ENCODE results near the gene ZNF277. TPM values are rescaled to one million over a fixed set of nuclear protein-coding genes. Genes with fewer than 3 reads are reported as not detected.

The ZNF277 gene
- total RNA-seq, 2 donors from 2014 or later: 27.9 to 41.5 TPM

DNA sequence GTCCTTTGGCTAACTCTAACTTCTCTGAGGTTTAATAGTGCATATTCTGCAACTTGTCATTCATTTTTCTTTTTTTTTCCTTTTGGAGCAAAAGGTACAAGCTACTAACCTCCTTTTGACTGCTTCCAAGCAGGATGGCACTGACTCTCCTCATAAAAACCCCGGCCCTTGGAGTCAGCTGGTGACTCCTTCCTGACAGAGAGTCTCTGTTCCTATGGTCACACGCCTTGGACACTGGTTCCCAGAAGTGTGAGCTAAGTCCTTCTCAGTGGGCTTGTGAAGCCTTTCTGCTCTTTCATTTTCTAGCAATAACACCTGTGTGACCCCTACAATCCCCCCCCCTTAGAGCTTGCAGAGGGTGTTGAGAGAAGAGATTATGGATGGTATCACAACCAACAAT, 22.0 kb upstream of the ZNF277 start:
- Histone ChIP-seq H3K4me1 (ENCODE audit: control insufficient read depth in 1 of 2, low read depth in 2 of 2) (peaks cover 4 to 55% of the 10 kb centered on the region in 2 donors), H3K4me3 (no peak overlapping the region), H3K27me3 (replicated peaks; ENCODE audit: insufficient read depth) (no peaks in the 10 kb centered on the region), H3K9me3 (no peaks in the 10 kb centered on the region), H3K27ac (no peak overlapping the region), H3K36me3 (no peaks in the 10 kb centered on the region)
- DNase-seq (ENCODE audit: low spot score) (no peak), ATAC-seq (ENCODE audit: insufficient number of reproducible peaks, low FRiP score, low read depth) (no peak)
- TF ChIP-seq, protein P1, sequence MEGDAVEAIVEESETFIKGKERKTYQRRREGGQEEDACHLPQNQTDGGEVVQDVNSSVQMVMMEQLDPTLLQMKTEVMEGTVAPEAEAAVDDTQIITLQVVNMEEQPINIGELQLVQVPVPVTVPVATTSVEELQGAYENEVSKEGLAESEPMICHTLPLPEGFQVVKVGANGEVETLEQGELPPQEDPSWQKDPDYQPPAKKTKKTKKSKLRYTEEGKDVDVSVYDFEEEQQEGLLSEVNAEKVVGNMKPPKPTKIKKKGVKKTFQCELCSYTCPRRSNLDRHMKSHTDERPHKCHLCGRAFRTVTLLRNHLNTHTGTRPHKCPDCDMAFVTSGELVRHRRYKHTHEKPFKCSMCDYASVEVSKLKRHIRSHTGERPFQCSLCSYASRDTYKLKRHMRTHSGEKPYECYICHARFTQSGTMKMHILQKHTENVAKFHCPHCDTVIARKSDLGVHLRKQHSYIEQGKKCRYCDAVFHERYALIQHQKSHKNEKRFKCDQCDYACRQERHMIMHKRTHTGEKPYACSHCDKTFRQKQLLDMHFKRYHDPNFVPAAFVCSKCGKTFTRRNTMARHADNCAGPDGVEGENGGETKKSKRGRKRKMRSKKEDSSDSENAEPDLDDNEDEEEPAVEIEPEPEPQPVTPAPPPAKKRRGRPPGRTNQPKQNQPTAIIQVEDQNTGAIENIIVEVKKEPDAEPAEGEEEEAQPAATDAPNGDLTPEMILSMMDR (IDR thresholded peaks at IDR 0.05): no peak

DNA sequence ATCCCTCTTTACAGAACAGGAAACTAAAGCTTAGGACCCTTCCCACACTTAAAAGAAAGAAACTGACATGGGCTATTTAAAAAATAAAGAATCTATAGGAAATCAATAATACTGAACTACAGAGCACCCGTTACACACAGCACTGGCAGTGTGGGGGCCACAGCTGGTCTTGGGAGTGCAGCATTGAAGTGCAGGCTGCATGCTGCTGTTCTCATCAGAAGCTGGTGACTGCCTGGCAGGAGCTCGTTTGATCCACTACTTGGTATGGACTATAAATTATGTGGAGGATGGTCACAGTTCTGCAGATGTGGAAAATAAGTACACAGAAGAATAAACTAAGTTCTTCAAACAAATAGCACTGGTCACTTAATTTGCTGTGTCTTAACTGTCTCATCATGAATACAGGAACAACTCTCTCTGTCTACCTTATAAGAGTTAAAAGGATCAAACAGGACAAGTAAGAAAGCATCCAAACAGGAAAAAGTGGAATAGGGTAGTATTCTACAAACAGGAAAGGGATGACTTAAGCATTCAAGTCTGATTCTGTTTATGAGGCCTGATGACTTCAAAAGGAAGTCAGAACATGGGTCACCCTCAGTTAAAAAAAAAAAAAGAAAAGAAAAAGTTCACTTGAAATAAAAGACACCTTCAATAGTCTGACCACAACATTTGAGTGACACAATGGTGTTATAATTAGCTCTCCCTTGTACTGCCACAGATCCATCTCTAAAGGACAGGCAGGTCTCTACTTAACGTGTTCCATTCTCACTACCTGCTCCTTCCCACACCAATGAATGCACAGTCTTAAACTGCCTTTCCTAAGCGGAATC, 21.3 kb upstream of the ZNF277 start:
- DNase-seq (ENCODE audit: low spot score) (no peak), ATAC-seq (ENCODE audit: insufficient number of reproducible peaks, low FRiP score, low read depth) (no peak)
- H3K36me3 ChIP-seq: no peaks in the 10 kb centered on the region

DNA sequence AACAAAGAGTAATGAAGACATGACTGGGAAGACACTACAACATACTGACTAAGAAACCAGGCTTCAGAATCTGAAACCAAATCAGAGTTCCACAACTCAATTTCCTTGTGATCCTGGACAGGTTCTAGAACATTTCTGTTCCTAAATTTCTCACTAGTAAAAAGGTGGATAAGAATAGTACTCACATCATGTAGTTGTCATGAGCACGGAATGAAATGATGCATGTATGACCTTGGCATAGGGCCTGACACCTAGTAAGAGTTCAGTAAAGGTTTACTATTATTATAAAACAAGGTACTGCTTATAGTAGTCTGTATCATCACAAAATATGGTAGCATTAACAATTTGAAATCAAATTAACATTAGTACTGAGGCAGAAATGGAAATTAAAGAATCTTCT, 20.2 kb upstream of the ZNF277 start:
- no peaks in the 10 kb centered on the region for H3K9me3 ChIP-seq
- ATAC-seq (ENCODE audit: insufficient number of reproducible peaks, low FRiP score, low read depth): no peak

More for the DNA sequence above, 21.3 kb upstream of the ZNF277 start:
- H3K27me3 ChIP-seq (replicated peaks; ENCODE audit: insufficient read depth): no peaks in the 10 kb centered on the region
- no peaks in the 10 kb centered on the region for H3K9me3 ChIP-seq
- H3K4me3 ChIP-seq: no peak overlapping the region
- peaks cover 4 to 49% of the 10 kb centered on the region in 2 donors for H3K4me1 ChIP-seq (ENCODE audit: control insufficient read depth in 1 of 2, low read depth in 2 of 2)
- TF ChIP-seq, protein P1 (IDR thresholded peaks at IDR 0.05): no peak
- no peak overlapping the region for H3K27ac ChIP-seq

DNA sequence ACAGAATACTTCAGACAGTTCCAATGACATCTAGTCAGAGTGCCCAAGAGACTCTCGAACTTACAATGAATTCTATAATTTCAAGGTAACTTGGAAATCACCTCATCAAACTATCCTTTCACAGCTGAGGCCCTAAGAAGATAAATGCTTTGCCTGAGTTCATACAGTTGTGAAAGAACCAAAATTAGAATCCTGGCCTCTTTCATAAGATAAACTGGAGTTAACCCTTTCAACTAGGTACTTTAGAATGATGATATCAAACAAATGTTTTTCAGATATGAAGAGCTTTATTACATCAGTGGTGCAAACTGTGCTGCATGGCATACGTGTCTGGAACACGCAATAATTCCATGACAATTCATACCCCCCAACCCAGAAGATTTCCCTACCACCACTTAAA, 18.2 kb upstream of the ZNF277 start:
- no peak overlapping the region for H3K4me3 ChIP-seq
- ATAC-seq (ENCODE audit: insufficient number of reproducible peaks, low FRiP score, low read depth) (no peak), DNase-seq (ENCODE audit: low spot score) (no peak)
- H3K4me1 ChIP-seq (ENCODE audit: control insufficient read depth in 1 of 2, low read depth in 2 of 2): peaks cover 6 to 39% of the 10 kb centered on the region in 2 donors
- no peaks in the 10 kb centered on the region for H3K27me3 ChIP-seq (replicated peaks; ENCODE audit: insufficient read depth)
- no peak overlapping the region for H3K27ac ChIP-seq
- H3K36me3 ChIP-seq: no peaks in the 10 kb centered on the region
- TF ChIP-seq, protein P1 (IDR thresholded peaks at IDR 0.05): no peak
- H3K9me3 ChIP-seq: no peaks in the 10 kb centered on the region

More for the DNA sequence above, 20.2 kb upstream of the ZNF277 start:
- Histone ChIP-seq H3K4me3 (no peak overlapping the region), H3K4me1 (ENCODE audit: control insufficient read depth in 1 of 2, low read depth in 2 of 2) (peaks cover 4 to 39% of the 10 kb centered on the region in 2 donors), H3K27me3 (replicated peaks; ENCODE audit: insufficient read depth) (no peaks in the 10 kb centered on the region), H3K36me3 (no peaks in the 10 kb centered on the region), H3K27ac (no peak overlapping the region)
- TF ChIP-seq, protein P1 (IDR thresholded peaks at IDR 0.05): no peak
- no peak for DNase-seq (ENCODE audit: low spot score)

DNA sequence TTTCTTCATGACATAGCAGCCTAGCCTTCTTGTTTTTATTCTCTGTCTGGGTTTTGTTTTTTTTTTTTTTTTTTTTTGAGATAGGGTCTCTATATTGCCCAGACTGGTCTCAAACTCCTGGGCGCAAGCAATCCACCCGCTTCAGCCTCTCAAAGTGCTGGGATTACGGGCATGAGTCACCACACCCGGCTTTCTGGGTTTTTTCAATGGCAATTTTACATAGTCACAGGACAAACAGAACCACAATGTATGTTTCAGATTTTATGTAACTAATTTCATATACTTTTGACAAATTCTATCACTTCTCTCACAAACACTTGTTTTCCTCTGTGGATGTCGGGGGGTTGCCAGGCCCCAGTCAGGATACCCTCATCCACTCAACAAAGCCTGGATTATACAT, 16.8 kb upstream of the ZNF277 start:
- Histone ChIP-seq H3K27ac (no peak overlapping the region), H3K27me3 (replicated peaks; ENCODE audit: insufficient read depth) (no peaks in the 10 kb centered on the region), H3K9me3 (no peaks in the 10 kb centered on the region), H3K4me3 (no peak overlapping the region), H3K36me3 (no peaks in the 10 kb centered on the region), H3K4me1 (ENCODE audit: control insufficient read depth in 1 of 2, low read depth in 2 of 2) (peaks cover 6 to 39% of the 10 kb centered on the region in 2 donors)
- DNase-seq (ENCODE audit: low spot score): no peak
- TF ChIP-seq, protein P1 (IDR thresholded peaks at IDR 0.05): no peak
- no peak for ATAC-seq (ENCODE audit: insufficient number of reproducible peaks, low FRiP score, low read depth)
